ENCODE measurements around the gene POLD4.
A peak's percentile ranks its signal among the peaks of the same experiment; 100 is the strongest.

POLD4 gene

DNA sequence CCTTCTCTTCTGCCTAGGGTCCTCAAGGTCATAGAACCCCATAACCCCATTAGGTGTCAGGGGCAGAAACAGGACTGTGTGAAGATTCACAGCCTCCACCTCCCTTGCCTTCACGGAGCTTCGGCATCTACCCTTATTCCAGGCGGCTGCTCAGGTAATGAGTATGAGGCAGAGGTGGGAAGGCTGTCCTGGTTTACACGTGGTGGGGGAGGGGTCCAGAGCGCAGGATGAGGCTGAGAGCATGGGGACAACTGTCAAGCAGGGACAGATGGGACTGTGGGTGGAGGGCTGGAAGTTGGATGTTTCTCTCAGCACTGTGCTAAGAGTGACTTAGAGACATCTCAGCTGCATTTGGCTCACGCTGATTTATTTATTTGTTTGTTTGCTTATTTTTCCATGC lies 34.2 kb upstream of the POLD4 start:
- DNase-seq (ENCODE audit: low spot score) = no peak

DNA sequence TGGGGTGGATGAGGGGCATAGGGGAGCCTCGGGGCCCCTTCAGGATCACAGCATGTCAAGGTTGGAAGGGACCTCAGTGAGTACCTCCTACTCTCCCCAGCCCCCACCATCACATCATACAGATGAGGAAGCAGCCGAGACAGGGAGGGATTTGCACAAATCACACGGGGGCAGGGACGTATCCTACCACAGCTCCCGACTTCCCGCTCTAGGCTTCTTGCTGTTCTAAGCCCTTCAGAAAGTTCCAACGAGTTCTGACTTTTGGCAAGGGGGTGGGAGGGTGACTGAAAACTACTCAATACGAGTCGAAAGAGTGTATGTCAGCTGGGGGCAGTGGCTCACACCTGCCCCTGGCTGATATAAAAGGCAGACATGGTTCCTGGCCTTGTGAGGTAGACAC lies 33.7 kb upstream of the POLD4 start:
- no peak for DNase-seq (ENCODE audit: low spot score)

DNA sequence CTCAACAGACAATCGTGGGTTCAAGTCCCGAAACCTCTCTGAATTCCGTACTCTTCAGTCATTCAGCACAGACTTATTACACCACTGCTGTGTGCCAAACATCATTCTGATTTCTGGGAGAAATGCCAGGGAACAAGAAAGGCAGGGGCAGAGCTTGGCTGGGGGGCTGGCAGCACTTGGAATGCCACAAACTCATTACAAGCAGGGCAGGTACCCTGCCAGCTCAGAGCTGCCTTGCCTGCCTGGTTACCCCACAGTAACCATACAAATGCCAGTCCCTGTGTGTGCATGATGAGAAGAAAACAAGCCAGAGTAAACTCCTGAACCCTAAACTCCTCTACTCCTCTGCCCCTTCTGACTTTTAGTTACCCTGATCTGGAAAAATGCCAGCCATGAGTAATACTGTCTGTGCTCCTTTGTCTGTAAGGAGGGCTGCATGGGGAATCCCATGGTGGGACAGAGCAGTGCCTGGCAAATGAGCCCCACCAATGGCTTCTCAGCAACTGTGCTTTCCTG lies 31.6 kb upstream of the POLD4 start:
- DNase-seq (ENCODE audit: low spot score) = no peak

DNA sequence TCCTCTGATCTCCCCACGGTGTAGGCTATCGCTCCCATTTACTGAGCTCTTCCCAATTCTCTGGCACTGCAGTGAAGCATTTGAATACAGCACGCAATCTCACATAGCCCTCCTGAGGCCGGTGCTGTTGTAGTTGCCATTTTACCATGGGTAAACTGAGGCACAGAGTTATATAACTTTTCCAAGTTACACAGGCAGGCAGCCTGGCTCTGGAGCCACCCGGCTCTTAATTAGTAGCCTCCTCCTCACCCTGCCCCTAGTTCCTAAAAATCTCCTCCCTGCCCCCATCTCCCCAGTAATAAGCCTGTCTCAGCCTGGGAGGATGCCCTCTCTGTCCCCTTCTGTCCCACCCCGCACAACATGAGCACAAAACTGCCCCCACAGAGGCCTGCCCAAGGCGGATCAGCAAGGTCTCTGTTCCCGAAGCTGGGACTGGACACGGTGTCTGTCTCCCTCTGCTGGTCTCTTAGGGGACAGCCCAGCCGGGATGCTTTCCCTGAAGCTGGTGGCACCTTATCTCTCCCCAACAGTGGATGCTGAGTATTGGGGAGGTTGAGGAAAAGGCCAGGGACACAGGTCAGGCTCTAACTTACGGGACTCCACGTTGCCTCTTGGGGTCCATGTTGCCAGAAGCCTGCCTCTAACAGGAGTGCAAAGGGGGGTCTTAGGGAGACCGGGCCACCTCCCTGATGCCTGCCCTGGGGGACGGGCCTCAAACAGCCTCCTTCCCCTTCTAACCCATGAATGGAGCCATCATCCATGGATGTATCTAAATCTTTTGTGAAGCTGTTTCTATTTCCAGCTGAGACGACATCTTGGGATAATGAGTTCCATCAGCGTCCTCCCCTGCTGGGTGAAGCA lies 29.2 kb upstream of the POLD4 start:
- peak; percentile 76 for DNase-seq (ENCODE audit: low spot score)

DNA sequence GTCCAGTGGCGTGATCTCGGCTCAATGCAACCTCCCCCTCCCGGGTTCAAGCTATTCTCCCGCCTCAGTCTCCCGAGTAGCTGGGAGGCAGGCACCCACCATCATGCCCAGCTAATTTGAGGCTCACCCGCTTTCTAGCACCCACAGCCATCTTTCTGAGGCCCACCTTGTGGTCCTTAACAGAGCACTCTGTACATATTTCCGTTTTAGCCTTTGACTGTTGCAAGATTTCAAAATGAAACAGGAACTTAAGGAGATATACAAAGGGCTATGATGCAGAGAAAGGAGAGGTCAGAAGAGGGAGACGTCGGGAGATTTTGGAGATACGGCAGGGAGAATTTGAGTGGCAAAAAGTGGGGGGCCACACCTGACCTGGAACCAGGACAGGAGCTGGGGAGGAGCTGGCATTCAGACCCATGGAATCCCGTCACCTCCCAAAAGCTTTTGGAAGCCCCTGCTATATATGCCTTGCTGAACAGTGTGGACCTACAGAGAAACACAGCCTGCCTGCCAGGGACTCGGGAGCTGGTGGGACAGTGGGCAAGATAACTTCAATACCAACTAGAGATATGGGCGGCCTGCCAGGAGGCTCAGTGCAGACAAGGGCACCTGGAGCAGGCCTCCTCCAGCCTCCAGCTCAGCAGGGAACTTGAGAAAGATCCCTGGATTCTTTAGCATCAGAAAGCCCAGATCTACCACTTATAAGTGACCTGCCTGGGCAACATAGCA lies 28.1 kb upstream of the POLD4 start:
- DNase-seq (ENCODE audit: low spot score) = no peak

DNA sequence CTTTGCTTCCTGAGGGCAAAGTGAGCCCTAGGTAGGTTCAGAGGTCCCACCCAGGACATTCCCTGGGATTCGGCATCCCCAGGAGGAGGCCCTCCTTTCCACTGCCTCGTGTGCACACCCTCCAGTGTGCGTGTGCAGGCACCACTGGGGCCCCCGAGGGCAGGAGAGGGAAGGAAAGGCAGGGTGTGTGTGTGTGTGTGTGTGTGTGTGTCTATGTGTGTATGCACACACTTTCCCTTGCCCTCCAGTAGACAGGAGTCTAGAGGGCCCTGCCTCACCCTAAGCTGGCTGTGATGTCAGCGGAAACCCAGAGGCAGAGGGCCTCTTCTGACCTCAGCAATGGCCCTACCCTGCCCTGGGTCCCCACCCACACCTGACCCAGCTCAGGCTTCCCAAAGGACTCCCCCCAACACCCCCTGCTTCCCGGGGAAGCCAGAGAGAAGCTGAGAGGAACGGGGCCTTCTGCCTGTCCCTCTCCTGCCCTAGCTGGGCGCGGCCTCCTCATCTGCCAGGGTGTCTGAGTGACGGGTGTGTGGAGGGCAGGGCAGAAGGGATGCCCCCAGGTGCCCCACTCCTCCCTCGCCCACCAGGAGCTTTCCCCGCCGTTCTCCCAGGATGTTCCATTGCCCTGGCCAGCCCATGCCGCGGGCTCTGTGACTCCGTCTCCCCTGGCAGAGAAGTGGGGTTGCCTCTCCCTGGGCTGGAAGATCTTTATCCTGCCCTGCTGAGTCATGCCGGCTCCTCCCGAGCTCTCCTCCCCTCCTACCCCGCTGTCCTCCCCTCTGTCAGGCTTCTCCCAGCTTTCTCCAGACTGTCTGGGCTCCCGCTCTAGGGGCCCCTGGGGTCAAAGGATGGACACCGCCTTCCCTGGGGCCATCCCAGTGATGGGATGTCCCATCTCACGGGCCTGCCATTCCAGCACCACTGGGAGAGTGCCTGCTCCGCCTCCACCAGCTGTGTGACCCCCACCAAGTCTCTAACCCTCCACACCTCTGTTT lies 26.0 kb upstream of the POLD4 start:
- peak; percentile 60 for DNase-seq (ENCODE audit: low spot score)

DNA sequence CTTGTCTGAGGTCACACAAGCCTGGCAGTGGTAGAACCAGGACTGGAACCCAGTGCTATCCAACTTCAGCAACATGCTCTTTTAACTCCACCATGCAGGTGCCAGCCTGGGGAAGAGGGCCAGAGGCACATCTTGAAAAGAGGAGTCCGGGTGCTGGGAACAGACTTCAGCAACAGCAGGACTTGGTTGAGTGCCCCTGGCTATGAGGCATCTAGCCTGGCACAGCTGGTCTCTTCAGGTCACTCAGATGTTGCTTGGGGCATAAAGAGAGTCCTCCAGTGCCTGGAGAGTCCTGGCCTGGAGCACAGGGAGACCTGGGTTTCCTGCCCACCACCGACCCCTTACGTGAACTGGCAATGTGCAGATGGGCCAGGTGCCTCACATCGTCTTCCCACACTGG lies 25.2 kb upstream of the POLD4 start:
- DNase-seq (ENCODE audit: low spot score) = no peak

DNA sequence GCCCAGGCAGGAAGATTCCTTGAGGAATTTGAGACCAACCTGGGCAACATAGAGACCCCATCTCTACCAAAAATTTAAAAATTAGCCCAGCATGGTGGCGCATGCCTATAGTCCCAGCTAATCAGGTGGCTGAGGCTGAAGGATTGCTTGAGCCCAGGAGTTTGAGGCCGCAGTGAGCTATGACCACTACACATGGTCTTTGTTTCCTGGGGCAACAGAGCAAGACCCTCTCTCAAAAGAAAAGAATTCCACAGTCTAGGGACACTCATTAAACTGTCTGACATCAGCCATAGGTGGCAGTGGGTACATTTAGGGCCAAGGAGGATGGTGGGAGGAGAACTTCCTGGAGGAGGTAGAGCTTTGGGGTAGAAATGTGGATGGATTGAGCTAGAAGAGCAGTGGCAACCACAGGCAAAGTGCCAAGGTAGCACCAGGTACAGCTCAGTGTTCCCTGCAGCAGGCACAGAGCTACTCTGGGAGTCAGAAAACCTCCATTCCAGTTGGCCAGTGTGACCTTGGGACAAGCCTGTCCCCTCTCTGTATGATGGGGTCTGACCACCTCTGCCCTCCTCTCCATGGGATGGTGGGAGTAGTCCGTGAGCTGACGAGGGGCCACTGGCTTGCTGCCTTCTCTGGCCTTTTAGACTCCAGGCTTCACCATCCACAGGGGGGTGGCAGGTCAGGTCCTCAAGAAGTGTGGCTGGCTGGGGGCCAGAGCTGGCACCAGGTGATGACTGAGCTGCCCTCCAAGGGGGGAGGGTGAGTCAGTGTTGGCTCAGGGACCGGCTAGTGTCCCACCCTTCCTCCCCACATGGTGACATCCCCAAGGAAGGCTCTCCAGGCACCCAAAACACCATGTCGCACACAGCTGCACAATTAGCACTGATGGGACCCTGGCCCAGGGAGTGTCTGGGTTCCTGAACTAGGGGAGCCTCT lies 23.8 kb upstream of the POLD4 start:
- DNase-seq (ENCODE audit: low spot score) = peak; percentile 36

DNA sequence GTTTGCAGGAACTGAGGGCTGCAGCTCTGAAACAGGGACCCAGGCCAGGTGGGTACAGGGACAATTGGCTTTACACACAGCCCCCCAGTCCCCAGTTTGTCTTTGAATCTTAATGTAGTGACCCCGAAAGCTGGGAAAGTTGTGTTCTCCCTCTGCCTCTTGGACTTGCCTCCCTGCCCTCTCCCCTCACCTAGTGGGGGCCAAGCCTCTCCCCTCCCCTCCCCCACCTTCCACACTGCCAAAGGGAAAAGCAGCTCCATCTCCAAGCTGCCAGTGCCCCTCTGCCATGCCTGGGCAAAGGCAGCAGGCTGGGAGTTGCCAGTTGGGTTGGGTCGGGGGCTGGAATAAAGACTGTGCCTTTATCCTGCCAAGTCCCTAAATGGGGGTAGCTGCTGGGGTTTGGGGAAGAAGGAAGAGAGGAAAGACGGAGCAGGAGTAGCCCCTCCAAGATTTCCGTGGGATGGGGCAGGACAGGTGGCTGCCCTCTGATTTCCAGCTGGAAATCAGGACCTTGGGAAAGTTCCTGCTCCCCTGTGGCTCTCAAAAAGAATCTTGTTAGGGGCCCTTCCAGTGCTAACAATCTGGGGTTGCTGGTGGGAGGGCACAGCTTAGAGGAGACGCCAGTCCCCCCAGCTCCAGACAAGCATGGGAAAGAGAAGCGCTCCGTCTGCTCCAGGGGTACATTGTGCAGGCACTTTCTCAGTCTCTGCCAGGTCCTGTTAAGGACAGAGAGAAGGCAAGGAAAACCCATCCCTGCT lies 22.9 kb upstream of the POLD4 start:
- no peak for DNase-seq (ENCODE audit: low spot score)

DNA sequence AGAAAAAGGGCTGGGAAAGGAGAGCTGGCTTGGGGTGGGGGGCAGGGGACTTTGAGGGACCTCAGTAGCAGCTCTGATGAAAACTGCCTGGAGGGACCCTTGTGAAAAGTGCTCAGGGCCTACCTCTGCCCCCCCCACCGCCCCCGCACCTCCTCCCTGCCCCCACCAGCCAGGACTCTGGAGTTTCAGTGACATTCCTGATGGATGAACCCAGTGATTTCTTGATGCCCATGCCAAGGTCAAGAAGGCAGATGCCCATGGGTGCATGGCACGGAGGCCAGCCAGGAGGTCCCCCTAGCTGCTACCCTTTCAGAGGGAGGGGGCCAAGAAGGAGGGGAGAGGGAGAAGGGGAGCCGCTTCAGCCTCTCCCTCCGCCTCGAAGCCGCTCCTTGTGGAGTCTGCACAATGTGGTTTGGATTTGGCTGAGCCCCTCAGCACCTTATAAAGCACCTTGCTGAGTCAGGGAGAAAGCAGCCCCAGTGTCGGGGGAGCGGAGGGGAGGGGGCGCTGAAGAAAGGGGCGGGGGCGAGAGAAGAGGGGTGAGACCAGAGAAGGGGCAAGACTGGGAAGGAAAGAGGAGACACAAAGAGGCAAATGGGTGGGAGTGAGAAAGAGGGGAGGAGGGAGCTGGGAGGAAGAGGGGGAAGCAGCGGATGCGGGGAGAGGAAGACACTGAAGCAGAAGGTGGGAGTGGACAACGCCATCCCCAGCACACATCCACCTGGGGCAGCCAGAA lies 22.1 kb upstream of the POLD4 start:
- DNase-seq (ENCODE audit: low spot score) = no peak

DNA sequence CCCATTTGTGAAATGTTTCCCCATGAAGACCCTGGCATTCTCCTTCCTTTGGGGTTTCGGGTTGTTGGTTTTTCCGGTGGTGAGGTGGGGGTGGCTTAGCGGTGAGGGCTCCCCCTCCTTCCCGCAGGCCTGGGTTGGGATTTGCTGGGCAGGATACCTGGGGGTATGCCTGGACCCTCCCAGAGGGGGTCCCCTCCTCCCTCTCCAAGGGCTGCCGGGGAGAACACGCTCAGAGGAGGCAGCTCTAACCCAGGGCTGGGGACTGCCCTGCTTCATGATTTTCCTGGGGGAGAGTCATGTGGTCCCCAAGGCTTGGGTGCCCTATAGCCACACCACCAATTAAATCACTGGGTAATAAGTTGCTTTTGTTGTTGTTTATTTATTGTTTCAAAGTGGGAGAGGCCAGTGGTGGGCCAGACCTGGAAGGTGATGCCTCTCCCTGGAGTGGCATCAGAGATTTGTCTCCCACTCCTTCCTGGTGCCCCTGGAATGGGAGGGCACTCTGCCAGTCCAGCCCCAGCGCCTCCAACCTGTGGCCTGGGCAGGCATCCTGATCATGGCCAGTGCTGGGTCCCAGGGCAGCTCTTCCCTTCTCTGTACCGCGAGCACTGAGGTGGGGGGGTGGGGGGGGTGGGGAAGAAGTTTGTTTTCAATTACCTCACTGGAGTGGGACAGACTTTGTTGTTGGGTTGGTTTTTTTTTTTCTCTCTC lies 21.4 kb upstream of the POLD4 start:
- DNase-seq (ENCODE audit: low spot score) = no peak

DNA sequence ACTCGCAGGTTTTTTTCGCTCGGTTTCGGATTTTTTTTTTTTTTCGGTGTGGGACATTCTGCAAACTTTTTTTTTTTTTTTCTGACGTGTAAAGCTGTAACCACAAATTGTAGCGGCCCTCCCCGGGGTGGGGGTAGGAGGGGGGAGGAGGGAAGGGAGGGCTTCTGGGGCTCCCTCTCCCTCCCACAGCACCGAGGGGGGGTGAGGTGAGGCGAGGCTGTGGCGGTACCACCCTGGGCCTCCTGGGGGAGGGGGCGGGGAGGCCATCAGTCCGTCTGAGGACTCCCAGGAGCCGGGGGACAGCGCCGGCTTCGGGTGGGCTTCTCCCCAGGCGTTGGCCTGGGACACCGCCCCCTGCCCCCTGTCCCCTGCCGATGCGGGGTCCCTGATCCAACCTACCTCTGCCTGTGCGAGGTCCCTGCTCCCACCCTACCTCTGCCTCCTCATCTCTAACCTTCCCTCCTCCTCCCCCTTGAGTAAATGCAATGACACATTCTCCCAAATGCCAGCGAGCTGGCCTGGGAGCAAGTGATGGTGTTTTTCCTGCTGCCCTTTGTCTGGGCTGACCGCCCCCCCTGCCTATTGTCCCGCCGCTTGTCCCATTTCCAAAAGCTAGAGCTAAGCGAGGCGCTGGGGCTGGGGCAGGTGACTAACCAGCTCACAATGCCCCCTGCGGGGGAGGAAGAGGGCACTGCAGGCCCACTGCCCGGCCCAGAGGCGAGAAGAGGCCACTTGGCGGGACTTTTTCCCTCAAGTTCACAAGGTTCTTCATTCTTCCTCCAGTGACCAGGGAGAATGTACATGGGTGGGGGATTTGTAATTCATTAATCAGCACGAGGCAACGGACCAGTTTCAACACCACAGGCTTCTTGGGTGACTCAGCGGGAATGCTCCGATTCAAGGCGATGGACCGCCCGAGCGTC lies 20.6 kb upstream of the POLD4 start:
- DNase-seq (ENCODE audit: low spot score) = peak; percentile 90

DNA sequence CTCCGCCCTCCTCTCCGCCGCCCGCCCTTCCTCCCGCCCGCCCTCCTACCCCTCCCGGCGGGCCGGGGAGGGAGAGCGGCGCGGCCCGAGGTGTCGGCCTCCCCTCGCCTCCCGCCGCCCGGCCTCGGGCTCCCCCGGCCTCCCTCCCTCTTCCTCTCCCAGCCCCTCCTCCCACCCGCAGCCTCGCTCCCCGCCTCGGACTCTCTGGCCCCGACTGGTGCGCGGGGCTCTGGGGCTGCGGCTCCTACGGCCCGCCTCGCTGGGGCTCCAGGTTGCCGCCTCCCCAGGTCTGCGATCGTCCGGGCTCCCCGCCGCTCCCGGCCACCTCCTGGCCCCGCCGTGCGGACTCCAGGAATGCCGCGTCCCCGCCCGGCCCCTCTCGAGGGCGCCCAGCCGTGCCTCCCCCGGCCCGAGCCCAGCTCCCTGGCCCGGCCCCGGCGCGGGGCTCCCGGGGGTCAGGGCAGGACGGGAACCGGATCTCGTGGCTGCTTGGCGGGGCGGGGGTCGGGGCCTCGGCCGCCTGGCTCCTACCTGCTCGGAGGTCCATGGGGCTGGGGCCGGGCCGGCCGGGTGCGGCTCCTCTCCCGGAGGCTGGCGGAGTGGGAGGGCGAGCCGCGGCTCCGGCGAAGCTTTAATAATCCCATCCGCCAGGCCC lies 19.8 kb upstream of the POLD4 start, which contains the start of gene CLCF1:
Gene CLCF1, minus strand, starts transcription at position 606 of the 655 bp plus-strand sequence. Its CDS starts 59 bp downstream, at position 547.
- peak; percentile 34 for DNase-seq (ENCODE audit: low spot score)

DNA sequence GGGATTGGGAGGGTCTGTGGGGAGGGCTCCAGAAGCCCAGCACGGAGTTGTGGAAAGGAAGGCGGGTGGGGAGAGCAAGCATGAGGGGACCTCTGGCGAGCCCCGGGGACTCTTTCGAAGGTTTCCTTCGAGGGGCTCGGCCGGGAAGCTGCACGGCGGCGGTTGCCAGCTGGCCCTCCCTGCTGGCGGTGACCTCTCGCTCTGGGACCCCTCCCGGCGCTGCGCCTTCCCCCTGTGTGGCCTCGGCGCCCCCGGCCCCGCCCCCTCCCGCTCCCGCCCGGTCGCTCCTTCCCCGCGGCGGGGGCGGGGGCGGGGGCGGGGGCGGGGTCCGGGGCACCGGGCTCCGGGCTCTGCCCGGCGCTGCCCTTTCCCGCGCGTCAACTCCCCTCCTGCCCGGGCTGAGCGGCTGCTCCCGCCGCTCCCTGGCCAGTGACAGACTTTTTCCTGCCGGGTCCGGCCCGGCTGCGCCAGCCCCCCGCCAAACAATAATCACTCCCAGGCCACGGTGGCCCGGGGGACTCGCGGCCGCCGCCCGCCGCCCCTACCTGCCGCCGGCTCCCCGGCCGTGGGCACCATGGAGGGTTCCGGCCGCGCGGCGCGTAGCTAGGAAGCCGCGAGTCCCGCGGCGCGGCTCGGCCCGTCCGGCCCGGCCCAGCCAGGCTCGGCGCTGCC lies 19.1 kb upstream of the POLD4 start:
- DNase-seq (ENCODE audit: low spot score) = no peak

DNA sequence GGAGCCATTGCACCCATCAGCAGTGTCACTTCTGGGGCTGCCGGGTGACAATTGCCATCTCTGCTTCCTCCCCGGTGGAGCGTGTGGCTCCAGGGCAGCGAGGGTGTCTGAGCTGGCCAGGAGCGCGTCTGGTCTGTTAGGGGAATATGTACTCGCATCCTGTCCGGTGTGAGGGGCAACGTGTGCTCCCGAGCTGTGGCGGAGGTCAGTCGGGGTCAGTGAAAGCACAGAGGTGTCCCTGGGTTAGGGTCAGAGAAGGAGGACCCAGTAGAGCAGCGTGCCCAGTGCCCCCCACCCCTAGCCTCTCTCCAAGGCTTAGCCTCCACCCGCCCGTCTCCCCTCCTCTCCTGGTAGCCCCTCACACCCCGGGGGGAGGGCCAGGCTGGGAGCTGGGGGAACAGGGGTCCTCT lies 18.6 kb upstream of the POLD4 start:
- DNase-seq (ENCODE audit: low spot score) = no peak

DNA sequence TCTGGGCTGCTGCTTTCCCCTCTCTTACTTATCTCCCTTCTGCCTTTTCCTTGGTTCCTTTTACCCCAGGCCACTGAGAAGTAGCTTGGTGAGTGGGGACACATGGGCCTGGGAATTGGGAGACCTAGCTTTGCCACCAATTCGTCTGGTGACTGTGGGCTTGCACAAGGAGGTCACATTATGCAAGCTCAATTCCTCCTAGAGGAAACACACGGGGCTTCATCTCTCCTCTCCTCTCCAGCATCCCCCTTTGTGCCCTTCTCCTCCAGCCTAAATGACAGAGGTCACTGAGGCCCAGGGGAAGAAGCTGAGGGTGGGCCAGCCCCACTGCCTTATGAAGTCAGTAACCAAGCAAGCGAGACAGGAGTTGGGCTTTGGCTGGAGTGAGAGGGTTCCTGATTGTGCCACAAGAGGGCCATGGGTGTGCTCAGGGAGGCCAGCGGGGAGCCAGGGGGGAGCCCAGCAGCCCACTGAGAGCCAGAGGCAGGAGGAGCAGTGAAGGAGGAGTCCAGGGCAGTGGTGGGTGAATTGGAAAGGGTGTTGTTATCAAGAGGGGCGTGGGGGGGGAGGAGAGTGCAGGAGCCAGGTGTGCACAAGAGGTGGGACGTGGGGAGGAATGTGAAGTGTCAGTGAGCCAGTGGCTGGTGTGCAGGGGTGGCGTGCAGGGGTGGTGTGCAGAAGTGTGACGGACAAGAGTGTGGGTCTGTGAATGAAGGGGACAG lies 18.0 kb upstream of the POLD4 start:
- no peak for DNase-seq (ENCODE audit: low spot score)
